Stimulated activated CD4-positive, alpha-beta T cell treated with anti-CD3 and anti-CD28 coated beads, Interleukin-4, amount 100 ng/mL, for 24 hours (primary cell): ENCODE data around the gene STYXL2.

Source experiments
- DNase-seq: peaks from one replicate; pipeline ENCODE4 v3.0.0-alpha.2; 2020

Gene STYXL2

DNA sequence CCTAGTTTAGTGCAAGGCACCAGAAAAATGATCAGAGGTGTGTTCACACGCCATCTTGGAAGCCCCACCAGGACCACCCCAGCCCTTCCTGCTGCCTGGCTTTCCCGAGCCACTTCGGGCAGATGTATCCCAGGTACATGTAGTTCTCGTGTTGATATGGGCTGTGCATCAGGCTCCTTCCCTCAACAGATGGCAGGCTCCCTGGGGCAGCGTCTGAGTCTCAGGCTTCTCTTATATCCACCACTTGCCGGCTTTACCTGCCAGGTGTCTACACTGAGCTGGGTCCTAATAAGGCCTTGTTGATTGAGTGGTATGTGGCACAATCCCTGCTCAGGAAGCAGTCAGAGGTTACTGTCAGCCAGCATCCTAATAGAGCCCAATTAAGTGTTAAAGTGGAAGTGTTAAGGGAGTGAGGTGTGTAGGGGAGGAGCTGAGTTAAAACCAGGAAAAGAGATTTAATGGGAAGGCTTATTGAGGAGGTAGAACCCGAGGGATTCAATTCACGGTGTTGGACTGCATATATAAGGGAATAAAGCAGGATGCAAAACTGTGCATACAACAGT lies 12.2 kb upstream of the STYXL2 start:
- no peak for DNase-seq

DNA sequence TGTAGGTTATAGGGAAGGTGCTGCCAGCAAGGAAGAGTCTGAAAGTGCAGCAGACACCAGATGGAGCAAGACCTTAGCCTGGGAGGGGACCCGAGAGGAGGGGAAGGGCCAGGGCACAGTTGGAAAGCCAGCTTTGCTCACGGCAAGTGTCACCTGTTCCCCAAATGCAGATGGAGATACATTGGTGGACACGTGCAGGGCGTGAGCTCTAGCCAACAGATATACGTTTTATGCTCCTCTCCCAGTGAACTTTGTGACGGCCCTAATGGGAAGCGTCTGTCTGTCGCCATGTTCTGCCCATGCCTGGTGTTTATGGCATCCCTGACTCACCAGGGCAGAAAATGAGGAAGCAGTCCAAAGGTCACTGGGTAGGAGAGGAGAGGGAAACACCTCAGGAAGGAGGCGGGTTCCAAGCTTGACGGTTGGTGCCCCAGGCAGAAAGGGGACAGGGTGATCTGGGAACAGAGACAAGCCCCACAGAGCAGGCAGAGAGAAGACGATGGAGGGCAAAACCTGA lies 11.3 kb upstream of the STYXL2 start:
- no peak for DNase-seq

- no peak for DNase-seq
Observed at GRCh38 chr1:167083066-167083665, 10.7 kb upstream of the STYXL2 start.

GRCh38 chr1:167083871-167084270 lies 10.0 kb upstream of the STYXL2 start:
- DNase-seq = no peak

DNA sequence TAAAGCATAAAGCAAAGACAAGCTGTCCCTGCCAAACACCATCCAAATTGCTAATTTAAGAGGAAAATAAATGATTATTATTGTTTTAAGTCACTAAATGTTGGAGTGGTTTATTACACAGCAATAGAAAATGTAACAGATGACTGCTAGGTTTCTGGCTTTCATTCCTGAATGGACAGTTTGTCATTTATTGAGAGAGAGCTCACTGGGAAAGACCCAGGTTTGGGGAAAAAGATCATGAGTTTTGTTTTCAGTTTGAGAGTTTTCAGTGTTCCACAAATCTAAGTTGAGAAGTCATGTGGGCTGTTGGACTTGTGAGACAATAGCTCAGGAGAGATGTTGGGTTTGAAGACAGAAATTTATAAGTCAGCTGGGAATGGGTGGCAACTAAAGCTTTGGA lies 9.1 kb upstream of the STYXL2 start:
- no peak for DNase-seq

- no peak for DNase-seq
Observed at GRCh38 chr1:167086033-167086432, 7.8 kb upstream of the STYXL2 start.

DNA sequence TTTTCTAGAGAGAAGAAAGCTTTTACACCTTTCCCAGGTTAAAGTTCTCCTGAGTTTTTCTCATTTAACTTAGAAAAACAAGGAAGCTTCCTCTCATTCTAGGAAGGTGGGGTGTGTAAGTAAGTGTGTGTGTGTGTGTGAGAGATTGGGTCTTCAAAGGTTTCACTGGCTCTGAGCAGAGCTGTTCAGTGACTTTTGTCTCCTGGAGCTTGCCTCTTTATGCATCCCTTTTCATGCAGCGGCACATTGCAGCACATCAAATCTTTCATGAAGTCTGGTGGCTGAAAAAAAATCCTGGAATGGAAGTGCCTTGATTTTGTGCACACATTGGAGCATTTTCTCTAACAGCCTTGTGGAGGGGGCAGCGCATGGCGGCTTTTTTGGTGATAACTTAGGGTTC lies 7.1 kb upstream of the STYXL2 start:
- no peak for DNase-seq

DNA sequence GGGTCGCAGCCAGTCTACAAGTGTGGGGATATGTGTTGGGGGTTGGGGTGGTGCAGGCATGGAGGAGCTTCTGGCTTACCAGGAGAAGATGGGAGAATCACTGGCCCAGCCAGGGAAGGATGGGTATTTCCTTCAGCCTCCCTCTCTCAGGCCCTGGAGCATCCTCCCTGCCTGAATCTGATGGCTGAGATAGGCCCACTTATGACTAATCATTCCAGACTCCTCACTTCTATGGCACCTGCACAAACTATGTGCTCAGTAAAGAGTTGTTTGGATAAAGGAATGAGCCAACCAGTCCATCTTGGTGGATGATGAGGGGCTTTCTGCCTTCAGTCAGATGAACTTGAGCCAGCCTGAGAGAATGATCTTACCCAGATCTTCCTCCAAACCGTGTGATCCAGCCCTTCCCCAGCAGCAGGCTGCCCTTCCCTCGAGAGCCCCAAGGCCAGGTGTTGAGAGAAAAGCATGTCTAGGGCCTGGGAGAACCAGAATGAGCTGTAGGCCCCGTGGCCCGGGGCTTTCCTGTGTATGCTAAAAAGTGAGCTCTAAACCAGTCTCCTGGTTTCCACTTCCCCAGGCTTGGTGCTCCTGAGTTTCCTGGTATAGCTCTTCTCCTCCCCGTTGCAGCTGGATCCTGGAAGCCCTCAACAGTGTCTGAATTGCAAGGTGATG lies 5.0 kb upstream of the STYXL2 start:
- no peak for DNase-seq

GRCh38 chr1:167089939-167090313 lies 3.9 kb upstream of the STYXL2 start:
- DNase-seq = no peak

DNA sequence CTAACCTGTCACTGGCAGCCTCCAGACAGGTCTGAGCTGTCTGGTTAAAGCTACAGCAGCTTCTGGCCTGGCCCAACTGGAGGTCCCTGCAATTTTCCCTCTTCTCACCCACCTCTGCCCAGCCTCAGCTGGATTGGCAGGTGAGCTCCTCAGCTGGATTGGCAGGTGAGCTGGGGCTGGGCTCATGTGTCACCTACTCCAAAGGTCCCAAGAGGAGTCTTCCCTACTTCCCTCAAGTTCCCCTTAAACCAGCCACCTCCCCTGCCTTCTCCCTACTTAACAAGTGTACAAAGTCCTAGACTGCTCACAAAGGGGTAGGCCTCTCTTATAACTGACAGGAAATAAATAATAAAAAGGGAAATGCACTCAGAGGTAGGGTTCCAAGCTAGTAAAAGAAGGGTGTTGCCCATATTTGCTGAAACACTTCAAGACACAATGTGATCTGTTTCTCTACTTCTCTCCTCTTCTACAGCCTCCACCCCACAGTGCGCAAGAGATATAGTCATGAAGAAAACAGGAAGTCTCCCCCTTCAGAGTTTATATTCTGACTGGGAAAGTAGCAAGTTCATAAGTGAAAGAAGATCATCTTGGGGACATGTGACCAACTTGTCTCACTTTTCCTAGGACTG lies 3.4 kb upstream of the STYXL2 start, which contains the start of gene GPA33:
Gene GPA33 (minus strand): TSS at position 64 of the 629 bp plus-strand sequence. CDS start 90 bp downstream, outside the sequence.
- peak; percentile 18 for DNase-seq

DNA sequence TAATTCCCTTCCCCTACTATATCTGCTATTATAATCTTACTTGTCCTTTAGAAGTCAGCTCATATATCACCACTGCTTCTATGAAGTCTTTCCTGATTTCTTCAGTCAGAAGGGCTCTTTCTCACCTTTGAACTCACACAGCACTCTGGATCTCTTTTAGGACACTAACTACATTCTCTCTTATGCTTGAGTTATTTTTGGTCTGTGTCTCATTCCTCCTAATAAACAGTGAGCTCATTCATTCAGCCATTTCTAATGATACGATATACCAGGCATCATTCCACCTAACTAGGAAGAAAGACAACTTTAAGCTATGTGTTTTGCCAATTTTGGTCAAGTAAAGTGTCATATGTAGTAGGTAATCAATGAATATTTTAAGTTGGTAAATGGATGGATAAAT lies 1.2 kb upstream of the STYXL2 start:
- DNase-seq = no peak

- DNase-seq = no peak
Observed at GRCh38 chr1:167094690-167095089, 815 bp downstream of the STYXL2 start.

- no peak for DNase-seq
Observed at GRCh38 chr1:167095368-167095767, 1.5 kb downstream of the STYXL2 start.

GRCh38 chr1:167099851-167100250 lies 6.0 kb downstream of the STYXL2 start:
- DNase-seq = no peak

DNA sequence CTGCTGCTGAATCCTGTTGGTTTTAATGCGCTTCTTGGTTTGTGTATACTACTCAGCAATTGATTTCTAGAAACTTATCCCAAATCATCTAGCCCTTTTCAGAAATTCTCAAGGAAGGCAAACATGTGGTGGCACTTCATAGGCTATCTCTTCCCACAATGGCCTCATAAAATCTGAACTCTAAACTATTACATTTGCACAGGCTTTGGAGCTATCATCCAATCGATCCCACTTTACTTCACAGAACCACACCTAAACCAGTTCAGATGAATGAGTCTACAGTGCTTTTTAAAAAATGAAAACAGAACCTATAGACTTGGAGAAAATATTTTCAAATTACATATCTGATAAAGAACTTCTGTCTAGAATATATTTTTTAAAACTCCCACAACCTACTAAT lies 6.9 kb downstream of the STYXL2 start:
- DNase-seq = no peak

DNA sequence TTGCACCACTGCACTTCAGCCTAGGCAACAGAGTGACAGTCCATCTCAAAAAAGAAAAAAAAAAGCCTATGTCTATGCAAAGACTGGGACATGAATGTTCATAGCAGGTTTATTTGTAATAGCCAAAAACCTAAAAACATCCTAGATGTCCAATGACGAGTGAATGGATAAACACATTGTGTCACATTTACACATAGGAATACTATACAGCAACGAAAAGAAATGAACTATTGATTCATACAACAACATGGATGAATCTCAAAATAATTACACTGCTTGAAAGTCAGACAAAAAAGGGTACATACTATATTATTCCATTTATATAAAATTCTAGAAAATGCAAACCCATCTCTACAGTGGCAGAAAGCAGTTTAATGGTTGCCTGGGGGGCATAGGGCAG lies 7.9 kb downstream of the STYXL2 start:
- no peak for DNase-seq

GRCh38 chr1:167102906-167103573 lies 9.2 kb downstream of the STYXL2 start:
- no peak for DNase-seq

GRCh38 chr1:167104256-167104633 lies 10.4 kb downstream of the STYXL2 start:
- no peak for DNase-seq

DNA sequence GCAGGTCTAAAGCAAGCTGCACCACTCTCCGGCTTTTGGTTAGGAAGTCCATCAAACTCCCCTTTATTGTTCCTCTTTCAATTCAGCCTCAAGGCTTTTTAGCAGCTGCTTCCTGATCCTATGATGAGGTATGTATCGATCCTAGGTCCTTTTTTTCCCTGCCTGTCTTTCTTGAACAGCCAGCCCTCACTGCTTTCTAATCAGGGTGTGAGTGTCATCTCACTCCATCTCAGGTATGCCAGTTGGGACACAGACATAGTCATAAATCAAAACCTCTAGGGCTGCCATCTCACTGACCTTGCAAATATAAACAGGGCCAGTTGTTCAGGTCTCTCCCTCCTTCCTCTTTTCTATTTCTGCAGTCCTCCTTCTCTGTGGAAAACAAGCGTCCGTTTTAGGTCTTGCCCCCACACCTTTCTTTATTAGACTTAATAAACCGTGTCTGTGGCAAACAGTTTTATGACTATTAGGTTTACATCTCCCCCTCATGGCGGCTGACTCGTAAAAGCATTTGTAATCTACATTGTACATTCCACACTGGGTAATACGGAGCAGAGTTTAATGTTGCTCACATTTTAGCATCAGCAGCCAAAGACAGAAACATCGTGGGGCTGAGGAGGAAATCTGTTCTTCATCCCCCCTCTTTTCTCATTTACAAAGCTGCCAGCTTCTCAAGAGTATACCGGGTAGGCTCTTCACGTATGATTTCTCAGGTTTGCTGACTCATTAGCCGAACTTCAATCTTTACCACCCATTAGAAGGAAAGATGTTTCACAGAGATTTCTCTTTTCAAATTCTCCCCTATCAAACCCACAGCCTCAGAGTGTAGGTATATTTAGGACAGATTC lies 11.6 kb downstream of the STYXL2 start:
- no peak for DNase-seq

- no peak for DNase-seq
Observed at GRCh38 chr1:167106119-167106461, 12.2 kb downstream of the STYXL2 start.

- DNase-seq = no peak
Observed at GRCh38 chr1:167107456-167107855, 13.6 kb downstream of the STYXL2 start.

DNA sequence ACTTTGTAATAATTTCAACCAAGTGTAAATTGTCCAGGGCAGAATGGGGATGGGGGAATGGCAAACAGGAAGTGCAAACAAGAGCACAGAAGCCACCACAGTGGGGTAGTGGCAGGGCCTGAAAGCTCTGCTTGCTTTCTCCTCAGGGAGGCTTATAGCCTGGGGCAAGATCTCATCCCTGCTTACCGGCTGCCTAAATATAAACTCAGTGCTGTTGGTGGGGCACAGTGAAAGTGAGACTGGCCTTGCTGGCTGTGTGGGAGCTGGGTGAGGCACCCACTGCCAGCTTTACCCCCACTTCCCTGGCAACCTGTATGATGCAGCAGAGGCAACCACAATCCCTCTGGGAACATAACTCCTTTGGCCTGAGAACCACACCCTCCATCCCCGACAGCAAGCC lies 15.2 kb downstream of the STYXL2 start:
- no peak for DNase-seq

- no peak for DNase-seq
Observed at GRCh38 chr1:167110586-167110985, 16.7 kb downstream of the STYXL2 start.
